ENCODE data around the gene PCNX1. TPM values are rescaled to one million over a fixed set of nuclear protein-coding genes. Genes with fewer than 3 reads are reported as not detected.
"Not testable (repeated sequence)": the region's sequence is repeated elsewhere in the genome, so short reads cannot be mapped to it uniquely, and the experiment has no call there.

Gene PCNX1
- polyA plus RNA-seq, 1 experiment: 54.2 TPM

GRCh38 chr14:70871863-70872677 is 35.2 kb upstream of the PCNX1 start:
- TF ChIP-seq CTCF (IDR thresholded peaks at IDR 0.05; ENCODE audit: low read depth, low read length): no peak
- H3K27ac ChIP-seq (ENCODE audit: low read depth, low read length): no peak overlapping the region
- ChIA-PET POLR2A (no interaction called here), CTCF (no interaction called here)
- no peak for DNase-seq (ENCODE audit: low read depth, low spot score)
- H3K9me3 ChIP-seq (ENCODE audit: control insufficient read depth, insufficient read depth, low read length): peaks cover 11% of the 10 kb centered on the region
- no peaks in the 10 kb centered on the region for H3K27me3 ChIP-seq (ENCODE audit: control insufficient read depth, insufficient read depth, low read length)
- no peak overlapping the region for H3K4me3 ChIP-seq (ENCODE audit: low read depth, low read length)

- no peak for TF ChIP-seq CTCF (IDR thresholded peaks at IDR 0.05; ENCODE audit: low read depth, low read length)
- Histone ChIP-seq H3K27ac (ENCODE audit: low read depth, low read length) (no peak overlapping the region), H3K27me3 (ENCODE audit: control insufficient read depth, insufficient read depth, low read length) (no peaks in the 10 kb centered on the region), H3K9me3 (ENCODE audit: control insufficient read depth, insufficient read depth, low read length) (peaks cover 11% of the 10 kb centered on the region), H3K4me3 (ENCODE audit: low read depth, low read length) (no peak overlapping the region)
- ChIA-PET CTCF (no interaction called here), POLR2A (no interaction called here)
- no peak for DNase-seq (ENCODE audit: low read depth, low spot score)
These were observed 34.6 kb upstream of the PCNX1 start for GRCh38 chr14:70872678-70873020.

GRCh38 chr14:70873627-70874026 is 33.6 kb upstream of the PCNX1 start:
- Histone ChIP-seq H3K9me3 (ENCODE audit: control insufficient read depth, insufficient read depth, low read length) (peaks cover 11% of the 10 kb centered on the region), H3K27ac (ENCODE audit: low read depth, low read length) (no peak overlapping the region), H3K4me3 (ENCODE audit: low read depth, low read length) (no peak overlapping the region), H3K27me3 (ENCODE audit: control insufficient read depth, insufficient read depth, low read length) (no peaks in the 10 kb centered on the region)
- ChIA-PET POLR2A (no interaction called here), CTCF (no interaction called here)
- DNase-seq (ENCODE audit: low read depth, low spot score): no peak
- TF ChIP-seq CTCF (IDR thresholded peaks at IDR 0.05; ENCODE audit: low read depth, low read length): no peak

- POLR2A ChIA-PET; H3K9me3 ChIP-seq (ENCODE audit: control insufficient read depth, insufficient read depth, low read length); DNase-seq (ENCODE audit: low read depth, low spot score); H3K27ac ChIP-seq (ENCODE audit: low read depth, low read length); CTCF ChIA-PET; H3K27me3 ChIP-seq (ENCODE audit: control insufficient read depth, insufficient read depth, low read length); H3K4me3 ChIP-seq (ENCODE audit: low read depth, low read length): not testable (repeated sequence)
These were observed 31.3 kb upstream of the PCNX1 start for GRCh38 chr14:70875811-70876460.

- Histone ChIP-seq H3K27me3 (ENCODE audit: control insufficient read depth, insufficient read depth, low read length) (no peaks in the 10 kb centered on the region), H3K9me3 (ENCODE audit: control insufficient read depth, insufficient read depth, low read length) (no peaks in the 10 kb centered on the region; the same call in 1 of the 2 replicates), H3K27ac (ENCODE audit: low read depth, low read length) (no peak overlapping the region), H3K4me3 (ENCODE audit: low read depth, low read length) (no peak overlapping the region)
- TF ChIP-seq CTCF (IDR thresholded peaks at IDR 0.05; ENCODE audit: low read depth, low read length): no peak
- CTCF ChIA-PET: interaction anchor here (0.6 to 7.1 kb wide), 4 partner anchors 23 to 62 kb away, joined by 4 to 44 read pairs (median 8); partner anchors contain the start of gene PCNX1
- DNase-seq (ENCODE audit: low read depth, low spot score): no peak
- POLR2A ChIA-PET: no interaction called here
These were observed 27.8 kb upstream of the PCNX1 start for GRCh38 chr14:70879448-70879847.

GRCh38 chr14:70880888-70881287 is 26.4 kb upstream of the PCNX1 start:
- DNase-seq (ENCODE audit: low read depth, low spot score); H3K9me3 ChIP-seq (ENCODE audit: control insufficient read depth, insufficient read depth, low read length); H3K27ac ChIP-seq (ENCODE audit: low read depth, low read length); H3K4me3 ChIP-seq (ENCODE audit: low read depth, low read length); POLR2A ChIA-PET; H3K27me3 ChIP-seq (ENCODE audit: control insufficient read depth, insufficient read depth, low read length): not testable (repeated sequence)
- CTCF ChIA-PET: interaction anchor here (7.1 kb wide), 1 partner anchor 25 kb away, joined by 44 read pairs; the partner anchor contains the start of gene PCNX1
